Liver (tissue), 3 donors: Measurements from ENCODE around the gene SEPTIN7.

Experiments used
- TAF1 ChIP-seq: conservative IDR thresholded peaks from 2 replicates; pipeline ENCODE4 v1.6.1; 2016; ENCODE audit warnings: antibody characterized with exemption, mild to moderate bottlenecking
- TF ChIP-seq, protein P1 (sequence below): fragments of 150-350 bp; IDR thresholded peaks from 2 replicates; pipeline ENCODE4 v1.5.1; 2017; ENCODE audit warnings: improper control_type of control experiment, low read depth, low read length; ENCODE audit not compliant: missing input control
- donor health status: healthy.
- donor health status: healthy.

DNA sequence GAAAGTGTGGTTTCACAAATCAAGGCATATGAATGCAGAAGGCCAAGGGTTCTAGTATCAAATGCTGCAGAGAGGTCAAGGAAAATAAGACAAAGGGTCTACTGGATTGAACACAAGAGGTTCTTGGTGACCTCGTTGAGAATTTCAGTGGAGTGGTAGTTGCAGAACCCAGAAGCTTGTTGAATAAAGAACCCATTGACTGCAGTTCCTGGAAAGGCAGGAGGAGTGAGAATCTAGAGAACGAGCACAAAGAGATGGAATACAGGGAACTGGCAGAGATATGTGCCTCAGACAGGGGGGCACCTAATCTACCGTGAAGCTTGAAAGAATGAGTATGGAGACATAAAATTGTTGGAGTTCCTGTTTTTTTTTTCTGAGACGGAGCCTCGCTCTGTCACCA lies 3.5 kb upstream of the SEPTIN7 start:
- TF ChIP-seq, protein P1, sequence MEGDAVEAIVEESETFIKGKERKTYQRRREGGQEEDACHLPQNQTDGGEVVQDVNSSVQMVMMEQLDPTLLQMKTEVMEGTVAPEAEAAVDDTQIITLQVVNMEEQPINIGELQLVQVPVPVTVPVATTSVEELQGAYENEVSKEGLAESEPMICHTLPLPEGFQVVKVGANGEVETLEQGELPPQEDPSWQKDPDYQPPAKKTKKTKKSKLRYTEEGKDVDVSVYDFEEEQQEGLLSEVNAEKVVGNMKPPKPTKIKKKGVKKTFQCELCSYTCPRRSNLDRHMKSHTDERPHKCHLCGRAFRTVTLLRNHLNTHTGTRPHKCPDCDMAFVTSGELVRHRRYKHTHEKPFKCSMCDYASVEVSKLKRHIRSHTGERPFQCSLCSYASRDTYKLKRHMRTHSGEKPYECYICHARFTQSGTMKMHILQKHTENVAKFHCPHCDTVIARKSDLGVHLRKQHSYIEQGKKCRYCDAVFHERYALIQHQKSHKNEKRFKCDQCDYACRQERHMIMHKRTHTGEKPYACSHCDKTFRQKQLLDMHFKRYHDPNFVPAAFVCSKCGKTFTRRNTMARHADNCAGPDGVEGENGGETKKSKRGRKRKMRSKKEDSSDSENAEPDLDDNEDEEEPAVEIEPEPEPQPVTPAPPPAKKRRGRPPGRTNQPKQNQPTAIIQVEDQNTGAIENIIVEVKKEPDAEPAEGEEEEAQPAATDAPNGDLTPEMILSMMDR = no peak
- TF ChIP-seq TAF1 = no peak
